HCT116 (cell line): ENCODE measurements around the gene CFAP74. TPM values are rescaled to one million over a fixed set of nuclear protein-coding genes. Genes with fewer than 3 reads are reported as not detected.

Experiments used
- ATAC-seq: fragments of 200-7000 bp; cut with Tn5 transposase; 2 replicates; pipeline ENCODE4 v1.9.1; 2020; ENCODE audit warnings: mild to moderate bottlenecking, moderate library complexity
- BruUV-seq: library from RNA; stranded (reverse); fragments of 400-500 nt; replicated peaks from 2 replicates; lab custom pipeline; 2021; lab: Mats Ljungman, UMichigan
- CTCF ChIA-PET: fragments of 300-600 bp; sonication (Branson Sonifier 250); formaldehyde crosslinking; loops from one replicate; lab custom pipeline; 2021; ENCODE audit warnings: antibody characterized with exemption; lab: Charles Lee
- POLR2A ChIA-PET: fragments of 300-600, 350-600 bp; sonication (Branson Sonifier 250); formaldehyde crosslinking; loops from one replicate; lab custom pipeline; 2021; ENCODE audit warnings: antibody characterized with exemption; lab: Charles Lee
- RAD21 ChIA-PET, 2 experiments: fragments of 300-600 bp; sonication (Branson Sonifier 250); formaldehyde crosslinking; loops; one replicate each; lab custom pipeline; 2023; ENCODE audit warnings: low total read pairs in 2 of 2; ENCODE audit not compliant: uncharacterized antibody in 2 of 2, unreplicated experiment in 2 of 2, low non-redundant PET in 1 of 2; lab: Charles Lee
- DNase-seq: peaks from one replicate; pipeline ENCODE4 v3.0.0-alpha.2; 2010; ENCODE audit warnings: low read depth, low spot score
- H2AFZ ChIP-seq: fragments of 200-600 bp; shearing (Covaris generic), sonication (generic); 2 replicates; pipeline ENCODE4 v1.6.1; 2017; ENCODE audit warnings: low read depth, mixed run types, mixed read lengths, antibody characterized with exemption, low read length; ENCODE audit not compliant: poor library complexity, severe bottlenecking
- H3K27ac ChIP-seq: 2 replicates; pipeline ENCODE4 v1.5.1; 2012; ENCODE audit warnings: low read depth, low read length
- H3K27me3 ChIP-seq: fragments of 200-600 bp; sonication (generic); 2 replicates; pipeline ENCODE4 v1.6.1; 2016; ENCODE audit warnings: mixed run types, low read length, mixed read lengths; ENCODE audit not compliant: insufficient read depth
- H3K36me3 ChIP-seq, 2 experiments: fragments of 200-500 bp in 1 of 2; fragments of 200-600 bp in 1 of 2; sonication (Bioruptor generic) in 1 of 2; sonication (generic) in 1 of 2; 2 replicates each; pipeline versions ENCODE4 v1.5.1 to v1.6.1; 2014 to 2016; ENCODE audit warnings: low read length in 2 of 2, inconsistent platforms in 1 of 2, mixed read lengths in 1 of 2, mixed run types in 1 of 2; ENCODE audit not compliant: insufficient read depth in 2 of 2, control insufficient read depth in 1 of 2
- H3K4me1 ChIP-seq, 2 experiments: fragments of 200-600 bp in 1 of 2; sonication (generic) in 1 of 2; 2 replicates each; pipeline versions ENCODE4 v1.5.1 to v1.6.1; 2012 to 2017; ENCODE audit warnings: low read length in 2 of 2, inconsistent platforms in 1 of 2, mild to moderate bottlenecking in 1 of 2, mixed read lengths in 1 of 2, mixed run types in 1 of 2, moderate library complexity in 1 of 2; ENCODE audit not compliant: insufficient read depth in 2 of 2, control insufficient read depth in 1 of 2
- H3K4me2 ChIP-seq: fragments of 200-600 bp; sonication (generic); 2 replicates; pipeline ENCODE4 v1.6.1; 2017; ENCODE audit warnings: mixed run types, low read length, mixed read lengths
- H3K4me3 ChIP-seq, 2 experiments: fragments of 200-600 bp in 1 of 2; sonication (generic) in 1 of 2; replicated peaks in 1 of 2; 2 replicates each; pipeline ENCODE4 v1.5.1; 2011 to 2016; ENCODE audit warnings: low read length in 2 of 2, control low read depth in 1 of 2, low read depth in 1 of 2, mild to moderate bottlenecking in 1 of 2, mixed read lengths in 1 of 2, mixed run types in 1 of 2
- H3K79me2 ChIP-seq: fragments of 200-600 bp; sonication (generic); 2 replicates; pipeline ENCODE4 v1.6.1; 2017; ENCODE audit warnings: mild to moderate bottlenecking, mixed run types, low read length, moderate library complexity, mixed read lengths; ENCODE audit not compliant: insufficient read depth
- H3K9ac ChIP-seq: fragments of 200-600 bp; sonication (generic); 2 replicates; pipeline ENCODE4 v1.6.1; 2016; ENCODE audit warnings: low read length, mixed read lengths
- H3K9me2 ChIP-seq: fragments of 200-600 bp; sonication (generic), shearing (Covaris generic); 2 replicates; pipeline ENCODE4 v1.6.1; 2017; ENCODE audit warnings: mixed run types, mild to moderate bottlenecking, moderate library complexity; ENCODE audit not compliant: insufficient read depth
- H3K9me3 ChIP-seq, 2 experiments: fragments of 200-500 bp in 1 of 2; fragments of 200-600 bp in 1 of 2; sonication (Bioruptor generic) in 1 of 2; sonication (generic) in 1 of 2; 2 replicates each; pipeline ENCODE4 v1.6.1; 2014 to 2017; ENCODE audit warnings: low read length in 2 of 2, mixed read lengths in 2 of 2, inconsistent platforms in 1 of 2, low read depth in 1 of 2, mild to moderate bottlenecking in 1 of 2, mixed run types in 1 of 2, moderate library complexity in 1 of 2; ENCODE audit not compliant: control insufficient read depth in 1 of 2, insufficient read depth in 1 of 2
- H4K20me1 ChIP-seq: fragments of 200-600 bp; sonication (generic), shearing (Covaris generic); 2 replicates; pipeline ENCODE4 v1.6.1; 2017; ENCODE audit warnings: mixed run types, mild to moderate bottlenecking, moderate library complexity; ENCODE audit not compliant: insufficient read depth
- CEBPB ChIP-seq: IDR thresholded peaks from 2 replicates; pipeline ENCODE4 v1.6.1; 2012; ENCODE audit warnings: low read depth
- EGR1 ChIP-seq: IDR thresholded peaks from 2 replicates; pipeline ENCODE4 v1.6.1; 2012; ENCODE audit warnings: low read depth
- EZH2 ChIP-seq: fragments of 200-600 bp; sonication (generic); IDR thresholded peaks from 2 replicates; pipeline ENCODE4 v1.6.1; 2017; ENCODE audit warnings: antibody characterized with exemption, mixed run types
- EZH2phosphoT487 ChIP-seq: fragments of 200-600 bp; IDR thresholded peaks from 2 replicates; pipeline ENCODE4 v1.6.1; 2018; ENCODE audit warnings: antibody characterized with exemption, borderline replicate concordance
- POLR2AphosphoS5 ChIP-seq: IDR thresholded peaks from 2 replicates; pipeline ENCODE4 v1.6.1; 2011; ENCODE audit warnings: mild to moderate bottlenecking, low read depth, low read length, moderate library complexity
- RAD21 ChIP-seq: IDR thresholded peaks from 2 replicates; pipeline ENCODE4 v1.6.1; 2012; ENCODE audit warnings: low read depth, mild to moderate bottlenecking
- REST ChIP-seq: IDR thresholded peaks from 2 replicates; pipeline ENCODE4 v1.6.1; 2012; ENCODE audit warnings: low read depth
- SIN3A ChIP-seq: IDR thresholded peaks from 2 replicates; pipeline ENCODE4 v1.6.1; 2012; ENCODE audit warnings: low read depth
- SP1 ChIP-seq: IDR thresholded peaks from 2 replicates; pipeline ENCODE4 v1.6.1; 2012; ENCODE audit warnings: low read depth
- ZBTB33 ChIP-seq: IDR thresholded peaks from 2 replicates; pipeline ENCODE4 v1.6.1; 2011; ENCODE audit warnings: mild to moderate bottlenecking, low read length, moderate library complexity; ENCODE audit not compliant: insufficient replicate concordance; ENCODE audit errors: extremely low read depth
- intact Hi-C: fragments of 100-400 bp; cut with micrococcal nuclease; formaldehyde crosslinking; loops from 2 replicates; pipeline ENCODE4 v1.10.0; 2022
- total RNA-seq: library from RNA; stranded (reverse); gene quantifications from one replicate; pipeline ENCODE4 v1.2.1, GENCODE V29; 2021; ENCODE audit not compliant: unreplicated experiment
- TF ChIP-seq, protein P1 (sequence below): IDR thresholded peaks from 2 replicates; pipeline ENCODE4 v1.6.1; 2012

Gene CFAP74
- total RNA-seq, 1 experiment from 2014 or later: 4.9 TPM

DNA sequence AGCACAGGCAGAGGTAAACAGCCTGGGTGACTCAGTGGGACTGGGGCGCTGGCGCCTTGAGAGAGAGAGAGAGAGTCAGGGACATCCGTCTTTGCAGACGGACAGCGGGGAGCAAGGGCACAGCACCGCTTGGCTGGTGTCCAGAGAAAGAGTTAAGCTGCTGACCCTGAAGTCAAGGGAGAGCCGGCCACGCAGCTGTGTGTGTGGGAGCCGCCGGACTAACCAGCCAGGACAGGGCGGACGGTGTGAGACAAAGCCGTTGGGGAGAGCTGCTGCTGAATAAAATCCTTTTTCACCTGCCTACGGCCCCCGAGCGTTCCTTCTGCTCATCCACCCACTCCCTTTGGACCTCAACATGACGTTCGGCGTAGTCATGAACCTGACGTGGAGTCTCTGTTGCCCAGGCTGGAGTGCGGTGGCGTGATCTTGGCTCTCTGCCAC, 14.5 kb downstream of the CFAP74 start (continued):
- TF ChIP-seq EGR1 (no peak), SP1 (no peak), SIN3A (no peak), ZBTB33 (no peak), POLR2AphosphoS5 (no peak)
- TF ChIP-seq, all 23 proteins: peak for 0

DNA sequence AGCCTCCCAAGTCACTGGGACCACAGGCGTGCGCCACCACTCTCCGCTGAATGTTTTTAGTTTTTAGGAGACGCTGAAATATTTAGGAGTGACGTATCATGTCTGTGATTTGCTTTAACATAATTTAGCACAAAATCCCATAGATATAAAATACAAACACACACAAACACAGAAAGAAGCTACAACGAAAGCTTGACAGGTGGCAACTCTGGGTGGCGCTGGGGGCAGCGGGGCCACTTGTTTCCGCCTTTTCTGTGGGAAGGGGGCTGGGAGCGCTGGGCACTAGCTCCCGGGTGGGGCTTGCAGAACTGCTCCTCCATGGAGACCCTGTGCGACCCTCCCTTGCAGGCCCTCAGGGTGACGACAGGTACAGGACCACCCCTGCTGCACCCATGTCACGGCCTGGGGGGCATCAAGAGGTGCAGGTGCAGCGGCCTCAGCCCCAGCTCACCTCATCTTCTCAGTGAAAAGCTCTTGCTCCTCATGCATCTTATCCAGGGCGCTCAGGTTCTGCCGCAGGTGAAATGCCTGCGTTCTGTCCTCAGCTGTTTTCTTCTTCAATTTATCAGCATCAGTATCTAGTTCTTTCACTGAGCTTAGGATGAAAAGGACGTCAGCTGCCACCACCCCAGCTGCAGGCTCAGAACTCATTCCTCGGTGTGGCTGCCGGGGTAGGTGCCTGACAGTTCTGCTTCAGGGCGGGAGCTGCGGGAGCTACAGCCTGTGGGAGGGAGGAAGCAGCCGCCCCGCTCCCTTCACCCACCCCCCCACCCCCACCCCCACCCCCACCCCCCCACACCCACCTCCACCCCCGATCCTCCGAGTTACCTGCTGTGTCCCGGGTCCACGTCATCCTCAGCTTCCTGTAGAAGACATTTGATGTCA, 15.3 kb downstream of the CFAP74 start:
- Histone ChIP-seq H3K9me2 (no peaks in the 10 kb centered on the region), H3K27ac (no peak overlapping the region), H3K4me3 (no peak overlapping the region), H3K79me2 (no peaks in the 10 kb centered on the region), H3K9ac (no peak overlapping the region), H2AFZ (no peak overlapping the region), H4K20me1 (no peaks in the 10 kb centered on the region), H3K9me3 (no peaks in the 10 kb centered on the region), H3K4me1 (no peaks in the 10 kb centered on the region), H3K36me3 (no peaks in the 10 kb centered on the region), H3K27me3 (no peaks in the 10 kb centered on the region), H3K4me2 (no peak overlapping the region)
- no peak for DNase-seq
- CTCF ChIA-PET: interaction anchor here (1.1 kb wide), 1 partner anchor 56 kb away, joined by 3 read pairs; no protein-coding TSS in a partner anchor
- POLR2A ChIA-PET: no interaction called here
- RAD21 ChIA-PET: no interaction called here
- no peak for ATAC-seq
- TF ChIP-seq ZBTB33: no peak
- no peak for TF ChIP-seq EZH2
- TF ChIP-seq REST: no peak
- no peak for TF ChIP-seq EZH2phosphoT487
- TF ChIP-seq, protein P1, sequence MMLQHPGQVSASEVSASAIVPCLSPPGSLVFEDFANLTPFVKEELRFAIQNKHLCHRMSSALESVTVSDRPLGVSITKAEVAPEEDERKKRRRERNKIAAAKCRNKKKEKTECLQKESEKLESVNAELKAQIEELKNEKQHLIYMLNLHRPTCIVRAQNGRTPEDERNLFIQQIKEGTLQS: no peak
- TF ChIP-seq RAD21: no peak
- TF ChIP-seq CEBPB: no peak
- TF ChIP-seq EGR1: no peak
- BruUV-seq: no TSS peak
- intact Hi-C loops: no loop called here
